H1 (cell line): ENCODE results near the gene C1orf87. TPM values are rescaled to one million over a fixed set of nuclear protein-coding genes. Genes with fewer than 3 reads are reported as not detected.

Source experiments
- BACH1 ChIP-seq: IDR thresholded peaks from 2 replicates; pipeline ENCODE4 v1.6.1; 2012; ENCODE audit warnings: low read length, improper control_type of control experiment
- CREB1 ChIP-seq: IDR thresholded peaks from 2 replicates; pipeline ENCODE4 v1.6.1; 2012; ENCODE audit warnings: inconsistent platforms
- polyA plus RNA-seq, 7 experiments: library from polyadenylated mRNA; depleted of rRNA in 3 of 7; stranded (reverse) in 5 of 7; unstranded in 2 of 7; fragments of >200 nt in 5 of 7; fragments of 200-250 nt in 2 of 7; gene quantifications; 1 replicate in 5 of 7; 2 replicates in 1 of 7; 4 replicates in 1 of 7; pipeline versions ENCODE4 v1.2.1 to v1.2.3, GENCODE V29; 2011 to 2013; ENCODE audit warnings: missing spikeins in 2 of 7, mixed read lengths in 2 of 7
- total RNA-seq: library from RNA; stranded (reverse); fragmentation: NEBNext Ultra II Directional; extraction: Animal tissue kit (Norgen Biotek cat#: 25700); gene quantifications from 2 replicates; pipeline ENCODE4 v1.2.1, GENCODE V29; 2021
- TF ChIP-seq, protein P1 (sequence below): fragments of 300-600 bp; sonication (generic); IDR thresholded peaks from 2 replicates; pipeline ENCODE4 v1.7.1; 2012; ENCODE audit warnings: low read length, moderate library complexity, mild to moderate bottlenecking, inconsistent platforms; ENCODE audit not compliant: insufficient replicate concordance

The C1orf87 gene
- total and polyA plus RNA-seq, 2 of the 8 experiments (the other 6 are each of a cell fraction or from before 2014, with no cell fraction given) = 0.41 TPM; not detected in 1

- TF ChIP-seq, protein P1, sequence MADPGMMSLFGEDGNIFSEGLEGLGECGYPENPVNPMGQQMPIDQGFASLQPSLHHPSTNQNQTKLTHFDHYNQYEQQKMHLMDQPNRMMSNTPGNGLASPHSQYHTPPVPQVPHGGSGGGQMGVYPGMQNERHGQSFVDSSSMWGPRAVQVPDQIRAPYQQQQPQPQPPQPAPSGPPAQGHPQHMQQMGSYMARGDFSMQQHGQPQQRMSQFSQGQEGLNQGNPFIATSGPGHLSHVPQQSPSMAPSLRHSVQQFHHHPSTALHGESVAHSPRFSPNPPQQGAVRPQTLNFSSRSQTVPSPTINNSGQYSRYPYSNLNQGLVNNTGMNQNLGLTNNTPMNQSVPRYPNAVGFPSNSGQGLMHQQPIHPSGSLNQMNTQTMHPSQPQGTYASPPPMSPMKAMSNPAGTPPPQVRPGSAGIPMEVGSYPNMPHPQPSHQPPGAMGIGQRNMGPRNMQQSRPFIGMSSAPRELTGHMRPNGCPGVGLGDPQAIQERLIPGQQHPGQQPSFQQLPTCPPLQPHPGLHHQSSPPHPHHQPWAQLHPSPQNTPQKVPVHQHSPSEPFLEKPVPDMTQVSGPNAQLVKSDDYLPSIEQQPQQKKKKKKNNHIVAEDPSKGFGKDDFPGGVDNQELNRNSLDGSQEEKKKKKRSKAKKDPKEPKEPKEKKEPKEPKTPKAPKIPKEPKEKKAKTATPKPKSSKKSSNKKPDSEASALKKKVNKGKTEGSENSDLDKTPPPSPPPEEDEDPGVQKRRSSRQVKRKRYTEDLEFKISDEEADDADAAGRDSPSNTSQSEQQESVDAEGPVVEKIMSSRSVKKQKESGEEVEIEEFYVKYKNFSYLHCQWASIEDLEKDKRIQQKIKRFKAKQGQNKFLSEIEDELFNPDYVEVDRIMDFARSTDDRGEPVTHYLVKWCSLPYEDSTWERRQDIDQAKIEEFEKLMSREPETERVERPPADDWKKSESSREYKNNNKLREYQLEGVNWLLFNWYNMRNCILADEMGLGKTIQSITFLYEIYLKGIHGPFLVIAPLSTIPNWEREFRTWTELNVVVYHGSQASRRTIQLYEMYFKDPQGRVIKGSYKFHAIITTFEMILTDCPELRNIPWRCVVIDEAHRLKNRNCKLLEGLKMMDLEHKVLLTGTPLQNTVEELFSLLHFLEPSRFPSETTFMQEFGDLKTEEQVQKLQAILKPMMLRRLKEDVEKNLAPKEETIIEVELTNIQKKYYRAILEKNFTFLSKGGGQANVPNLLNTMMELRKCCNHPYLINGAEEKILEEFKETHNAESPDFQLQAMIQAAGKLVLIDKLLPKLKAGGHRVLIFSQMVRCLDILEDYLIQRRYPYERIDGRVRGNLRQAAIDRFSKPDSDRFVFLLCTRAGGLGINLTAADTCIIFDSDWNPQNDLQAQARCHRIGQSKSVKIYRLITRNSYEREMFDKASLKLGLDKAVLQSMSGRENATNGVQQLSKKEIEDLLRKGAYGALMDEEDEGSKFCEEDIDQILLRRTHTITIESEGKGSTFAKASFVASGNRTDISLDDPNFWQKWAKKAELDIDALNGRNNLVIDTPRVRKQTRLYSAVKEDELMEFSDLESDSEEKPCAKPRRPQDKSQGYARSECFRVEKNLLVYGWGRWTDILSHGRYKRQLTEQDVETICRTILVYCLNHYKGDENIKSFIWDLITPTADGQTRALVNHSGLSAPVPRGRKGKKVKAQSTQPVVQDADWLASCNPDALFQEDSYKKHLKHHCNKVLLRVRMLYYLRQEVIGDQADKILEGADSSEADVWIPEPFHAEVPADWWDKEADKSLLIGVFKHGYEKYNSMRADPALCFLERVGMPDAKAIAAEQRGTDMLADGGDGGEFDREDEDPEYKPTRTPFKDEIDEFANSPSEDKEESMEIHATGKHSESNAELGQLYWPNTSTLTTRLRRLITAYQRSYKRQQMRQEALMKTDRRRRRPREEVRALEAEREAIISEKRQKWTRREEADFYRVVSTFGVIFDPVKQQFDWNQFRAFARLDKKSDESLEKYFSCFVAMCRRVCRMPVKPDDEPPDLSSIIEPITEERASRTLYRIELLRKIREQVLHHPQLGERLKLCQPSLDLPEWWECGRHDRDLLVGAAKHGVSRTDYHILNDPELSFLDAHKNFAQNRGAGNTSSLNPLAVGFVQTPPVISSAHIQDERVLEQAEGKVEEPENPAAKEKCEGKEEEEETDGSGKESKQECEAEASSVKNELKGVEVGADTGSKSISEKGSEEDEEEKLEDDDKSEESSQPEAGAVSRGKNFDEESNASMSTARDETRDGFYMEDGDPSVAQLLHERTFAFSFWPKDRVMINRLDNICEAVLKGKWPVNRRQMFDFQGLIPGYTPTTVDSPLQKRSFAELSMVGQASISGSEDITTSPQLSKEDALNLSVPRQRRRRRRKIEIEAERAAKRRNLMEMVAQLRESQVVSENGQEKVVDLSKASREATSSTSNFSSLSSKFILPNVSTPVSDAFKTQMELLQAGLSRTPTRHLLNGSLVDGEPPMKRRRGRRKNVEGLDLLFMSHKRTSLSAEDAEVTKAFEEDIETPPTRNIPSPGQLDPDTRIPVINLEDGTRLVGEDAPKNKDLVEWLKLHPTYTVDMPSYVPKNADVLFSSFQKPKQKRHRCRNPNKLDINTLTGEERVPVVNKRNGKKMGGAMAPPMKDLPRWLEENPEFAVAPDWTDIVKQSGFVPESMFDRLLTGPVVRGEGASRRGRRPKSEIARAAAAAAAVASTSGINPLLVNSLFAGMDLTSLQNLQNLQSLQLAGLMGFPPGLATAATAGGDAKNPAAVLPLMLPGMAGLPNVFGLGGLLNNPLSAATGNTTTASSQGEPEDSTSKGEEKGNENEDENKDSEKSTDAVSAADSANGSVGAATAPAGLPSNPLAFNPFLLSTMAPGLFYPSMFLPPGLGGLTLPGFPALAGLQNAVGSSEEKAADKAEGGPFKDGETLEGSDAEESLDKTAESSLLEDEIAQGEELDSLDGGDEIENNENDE = no peak
- no peak for TF ChIP-seq CREB1
- TF ChIP-seq BACH1 = no peak
These were observed 29.6 kb upstream of the C1orf87 start (continued) for GRCh38 chr1:60103186-60103585.
